ENCODE results near the gene GNAI1. TPM values are rescaled to one million over a fixed set of nuclear protein-coding genes. Genes with fewer than 3 reads are reported as not detected.

GNAI1 gene
- total RNA-seq, 1 experiment from 2014 or later = 30.4 TPM

DNA sequence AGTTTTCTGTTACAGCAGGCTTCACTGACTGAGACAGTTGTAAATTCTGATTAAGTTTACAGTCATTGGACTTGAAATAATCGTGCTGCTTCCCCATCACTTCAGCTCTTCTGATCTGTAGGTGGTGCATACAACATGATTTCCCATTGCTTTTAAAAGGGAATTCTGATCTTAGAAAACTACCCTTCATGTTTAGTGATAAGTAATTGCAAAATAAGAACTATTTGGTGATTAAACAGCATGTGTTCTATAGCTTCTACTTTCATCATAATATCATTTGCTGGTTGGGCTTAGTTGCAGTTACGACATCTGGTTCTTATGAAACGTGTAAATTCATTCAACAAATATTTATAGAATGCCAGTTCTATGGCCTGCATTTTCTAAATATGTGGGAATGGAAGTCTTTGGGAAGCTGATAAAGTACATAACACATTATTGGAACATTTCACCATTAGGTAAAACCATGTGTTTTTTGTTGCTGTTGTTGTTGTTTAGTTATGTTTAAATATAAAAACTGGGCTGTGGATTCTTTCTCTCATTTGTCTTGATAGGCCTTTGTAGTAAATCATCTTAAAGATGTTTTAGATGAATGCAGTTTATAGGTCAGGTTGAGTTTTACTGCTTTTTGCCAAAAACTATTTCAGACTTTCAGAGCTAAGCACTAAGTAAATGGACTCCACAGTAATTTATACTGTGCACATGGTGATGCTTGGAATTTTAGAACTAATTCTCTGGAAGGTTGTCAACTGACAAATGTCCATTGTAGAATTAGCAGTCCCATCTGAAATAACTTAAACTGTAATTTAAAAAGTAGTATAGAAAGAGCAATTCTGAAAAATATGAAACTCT, 13.1 kb downstream of the GNAI1 start:
- ChIA-PET POLR2A (interaction anchor here (0.5 to 9.7 kb wide), 12 partner anchors 10 to 477 kb away, joined by 3 to 229 read pairs (median 4); partner anchors contain the start of gene GNAI1), CTCF (interaction anchor here (0.7 to 2.0 kb wide), 6 partner anchors 12 to 160 kb away, joined by 3 to 6 read pairs (median 4); partner anchors contain the start of gene GNAI1)
- TF ChIP-seq CTCF (IDR thresholded peaks at IDR 0.05; ENCODE audit: unreplicated experiment) = no peak
- H3K4me3 Mint-ChIP-seq (ENCODE audit: unreplicated experiment) = peak overlapping the region; percentile 40
- TSS peak; percentile 52 for BruUV-seq (replicated peaks)
- intact Hi-C loops (cut with micrococcal nuclease) = no loop called here
- no peaks in the 10 kb centered on the region for H3K9me3 Mint-ChIP-seq (ENCODE audit: unreplicated experiment)
- no peaks in the 10 kb centered on the region for H3K36me3 Mint-ChIP-seq (ENCODE audit: insufficient read depth, unreplicated experiment)
- peak; percentile 86 for DNase-seq (ENCODE audit: unreplicated experiment)
- H3K4me1 Mint-ChIP-seq (ENCODE audit: insufficient read depth, unreplicated experiment) = peaks cover 62% of the 10 kb centered on the region
- no peaks in the 10 kb centered on the region for H3K27me3 Mint-ChIP-seq (ENCODE audit: insufficient read depth, unreplicated experiment)
- peak overlapping the region; percentile 95 for H3K27ac Mint-ChIP-seq (ENCODE audit: low read depth, unreplicated experiment)

GRCh38 chr7:80150611-80151273, 16.1 kb downstream of the GNAI1 start:
- TSS peak; percentile 64 for BruUV-seq (replicated peaks)
- Mint-ChIP-seq H3K4me1 (ENCODE audit: insufficient read depth, unreplicated experiment) (peaks cover 48% of the 10 kb centered on the region), H3K27ac (ENCODE audit: low read depth, unreplicated experiment) (peak overlapping the region; percentile 95), H3K9me3 (ENCODE audit: unreplicated experiment) (no peaks in the 10 kb centered on the region), H3K4me3 (ENCODE audit: unreplicated experiment) (peak overlapping the region; percentile 70), H3K27me3 (ENCODE audit: insufficient read depth, unreplicated experiment) (no peaks in the 10 kb centered on the region), H3K36me3 (ENCODE audit: insufficient read depth, unreplicated experiment) (no peaks in the 10 kb centered on the region)
- TF ChIP-seq CTCF (IDR thresholded peaks at IDR 0.05; ENCODE audit: unreplicated experiment) = no peak
- ChIA-PET POLR2A (interaction anchor here (0.7 to 9.7 kb wide), 14 partner anchors 7 to 199 kb away, joined by 3 to 229 read pairs (median 4); partner anchors contain the start of gene GNAI1), CTCF (interaction anchor here (0.6 to 1.7 kb wide), 7 partner anchors 17 to 277 kb away, joined by 3 to 7 read pairs (median 3); partner anchors contain the start of gene GNAI1)
- intact Hi-C loops (cut with micrococcal nuclease) = loop anchor here (5.0 kb wide), 1 partner anchor 67 kb away; no protein-coding TSS in a partner anchor
- DNase-seq (ENCODE audit: unreplicated experiment) = peak; percentile 95

- CTCF ChIA-PET = interaction anchor here (0.7 to 1.7 kb wide), 8 partner anchors 10 to 209 kb away, joined by 3 to 7 read pairs (median 4); partner anchors contain the start of gene GNAI1
- BruUV-seq (replicated peaks) = no TSS peak
- Mint-ChIP-seq H3K27ac (ENCODE audit: low read depth, unreplicated experiment) (peak overlapping the region; percentile 95), H3K27me3 (ENCODE audit: insufficient read depth, unreplicated experiment) (no peaks in the 10 kb centered on the region), H3K9me3 (ENCODE audit: unreplicated experiment) (no peaks in the 10 kb centered on the region), H3K4me1 (ENCODE audit: insufficient read depth, unreplicated experiment) (peaks cover 43% of the 10 kb centered on the region), H3K4me3 (ENCODE audit: unreplicated experiment) (peak overlapping the region; percentile 70), H3K36me3 (ENCODE audit: insufficient read depth, unreplicated experiment) (no peaks in the 10 kb centered on the region)
- no peak for TF ChIP-seq CTCF (IDR thresholded peaks at IDR 0.05; ENCODE audit: unreplicated experiment)
- POLR2A ChIA-PET = interaction anchor here (0.7 to 9.7 kb wide), 17 partner anchors 8 to 228 kb away, joined by 3 to 229 read pairs (median 3); partner anchors contain the start of gene GNAI1
- peak; percentile 64 for DNase-seq (ENCODE audit: unreplicated experiment)
- intact Hi-C loops (cut with micrococcal nuclease) = loop anchor here (5.0 kb wide), 1 partner anchor 66 kb away; no protein-coding TSS in a partner anchor
Observed at GRCh38 chr7:80151274-80151665, 16.6 kb downstream of the GNAI1 start.
